HCT116 (cell line): ENCODE data around the gene CDKN1A. TPM values are rescaled to one million over a fixed set of nuclear protein-coding genes. Genes with fewer than 3 reads are reported as not detected.

ENCODE experiments used
- ATAC-seq: fragments of 200-7000 bp; cut with Tn5 transposase; 2 replicates; pipeline ENCODE4 v1.9.1; 2020; ENCODE audit warnings: mild to moderate bottlenecking, moderate library complexity
- BruUV-seq: library from RNA; stranded (reverse); fragments of 400-500 nt; replicated peaks from 2 replicates; lab custom pipeline; 2021; lab: Mats Ljungman, UMichigan
- CTCF ChIA-PET: fragments of 300-600 bp; sonication (Branson Sonifier 250); formaldehyde crosslinking; loops from one replicate; lab custom pipeline; 2021; ENCODE audit warnings: antibody characterized with exemption; lab: Charles Lee
- POLR2A ChIA-PET: fragments of 300-600, 350-600 bp; sonication (Branson Sonifier 250); formaldehyde crosslinking; loops from one replicate; lab custom pipeline; 2021; ENCODE audit warnings: antibody characterized with exemption; lab: Charles Lee
- RAD21 ChIA-PET, 2 experiments: fragments of 300-600 bp; sonication (Branson Sonifier 250); formaldehyde crosslinking; loops; one replicate each; lab custom pipeline; 2023; ENCODE audit warnings: low total read pairs in 2 of 2; ENCODE audit not compliant: uncharacterized antibody in 2 of 2, unreplicated experiment in 2 of 2, low non-redundant PET in 1 of 2; lab: Charles Lee
- DNase-seq: peaks from one replicate; pipeline ENCODE4 v3.0.0-alpha.2; 2010; ENCODE audit warnings: low read depth, low spot score
- H2AFZ ChIP-seq: fragments of 200-600 bp; shearing (Covaris generic), sonication (generic); 2 replicates; pipeline ENCODE4 v1.6.1; 2017; ENCODE audit warnings: low read depth, mixed run types, mixed read lengths, antibody characterized with exemption, low read length; ENCODE audit not compliant: poor library complexity, severe bottlenecking
- H3K27ac ChIP-seq: 2 replicates; pipeline ENCODE4 v1.5.1; 2012; ENCODE audit warnings: low read depth, low read length
- H3K27me3 ChIP-seq: fragments of 200-600 bp; sonication (generic); 2 replicates; pipeline ENCODE4 v1.6.1; 2016; ENCODE audit warnings: mixed run types, low read length, mixed read lengths; ENCODE audit not compliant: insufficient read depth
- H3K36me3 ChIP-seq, 2 experiments: fragments of 200-500 bp in 1 of 2; fragments of 200-600 bp in 1 of 2; sonication (Bioruptor generic) in 1 of 2; sonication (generic) in 1 of 2; 2 replicates each; pipeline versions ENCODE4 v1.5.1 to v1.6.1; 2014 to 2016; ENCODE audit warnings: low read length in 2 of 2, inconsistent platforms in 1 of 2, mixed read lengths in 1 of 2, mixed run types in 1 of 2; ENCODE audit not compliant: insufficient read depth in 2 of 2, control insufficient read depth in 1 of 2
- H3K4me1 ChIP-seq, 2 experiments: fragments of 200-600 bp in 1 of 2; sonication (generic) in 1 of 2; 2 replicates each; pipeline versions ENCODE4 v1.5.1 to v1.6.1; 2012 to 2017; ENCODE audit warnings: low read length in 2 of 2, inconsistent platforms in 1 of 2, mild to moderate bottlenecking in 1 of 2, mixed read lengths in 1 of 2, mixed run types in 1 of 2, moderate library complexity in 1 of 2; ENCODE audit not compliant: insufficient read depth in 2 of 2, control insufficient read depth in 1 of 2
- H3K4me2 ChIP-seq: fragments of 200-600 bp; sonication (generic); 2 replicates; pipeline ENCODE4 v1.6.1; 2017; ENCODE audit warnings: mixed run types, low read length, mixed read lengths
- H3K4me3 ChIP-seq, 2 experiments: fragments of 200-600 bp in 1 of 2; sonication (generic) in 1 of 2; replicated peaks in 1 of 2; 2 replicates each; pipeline ENCODE4 v1.5.1; 2011 to 2016; ENCODE audit warnings: low read length in 2 of 2, control low read depth in 1 of 2, low read depth in 1 of 2, mild to moderate bottlenecking in 1 of 2, mixed read lengths in 1 of 2, mixed run types in 1 of 2
- H3K79me2 ChIP-seq: fragments of 200-600 bp; sonication (generic); 2 replicates; pipeline ENCODE4 v1.6.1; 2017; ENCODE audit warnings: mild to moderate bottlenecking, mixed run types, low read length, moderate library complexity, mixed read lengths; ENCODE audit not compliant: insufficient read depth
- H3K9ac ChIP-seq: fragments of 200-600 bp; sonication (generic); 2 replicates; pipeline ENCODE4 v1.6.1; 2016; ENCODE audit warnings: low read length, mixed read lengths
- H3K9me2 ChIP-seq: fragments of 200-600 bp; sonication (generic), shearing (Covaris generic); 2 replicates; pipeline ENCODE4 v1.6.1; 2017; ENCODE audit warnings: mixed run types, mild to moderate bottlenecking, moderate library complexity; ENCODE audit not compliant: insufficient read depth
- H3K9me3 ChIP-seq, 2 experiments: fragments of 200-500 bp in 1 of 2; fragments of 200-600 bp in 1 of 2; sonication (Bioruptor generic) in 1 of 2; sonication (generic) in 1 of 2; 2 replicates each; pipeline ENCODE4 v1.6.1; 2014 to 2017; ENCODE audit warnings: low read length in 2 of 2, mixed read lengths in 2 of 2, inconsistent platforms in 1 of 2, low read depth in 1 of 2, mild to moderate bottlenecking in 1 of 2, mixed run types in 1 of 2, moderate library complexity in 1 of 2; ENCODE audit not compliant: control insufficient read depth in 1 of 2, insufficient read depth in 1 of 2
- H4K20me1 ChIP-seq: fragments of 200-600 bp; sonication (generic), shearing (Covaris generic); 2 replicates; pipeline ENCODE4 v1.6.1; 2017; ENCODE audit warnings: mixed run types, mild to moderate bottlenecking, moderate library complexity; ENCODE audit not compliant: insufficient read depth
- CBX3 ChIP-seq: IDR thresholded peaks from 2 replicates; pipeline ENCODE4 v1.6.1; 2012; ENCODE audit warnings: low read depth
- CEBPB ChIP-seq: IDR thresholded peaks from 2 replicates; pipeline ENCODE4 v1.6.1; 2012; ENCODE audit warnings: low read depth
- CTCF ChIP-seq, 3 experiments: fragments of 200-600 bp in 1 of 3; sonication (generic) in 1 of 3; IDR thresholded peaks in 2 of 3; conservative IDR thresholded peaks in 1 of 3; 2 replicates each; pipeline ENCODE4 v1.5.1; 2012 to 2017; ENCODE audit warnings: low read depth in 2 of 3, low read length in 2 of 3, antibody characterized with exemption in 1 of 3, borderline replicate concordance in 1 of 3, control low read depth in 1 of 3, mild to moderate bottlenecking in 1 of 3, mixed read lengths in 1 of 3, mixed run types in 1 of 3, moderate library complexity in 1 of 3; ENCODE audit not compliant: insufficient read depth in 1 of 3
- EGR1 ChIP-seq: IDR thresholded peaks from 2 replicates; pipeline ENCODE4 v1.6.1; 2012; ENCODE audit warnings: low read depth
- ELF1 ChIP-seq: IDR thresholded peaks from 2 replicates; pipeline ENCODE4 v1.6.1; 2012; ENCODE audit warnings: low read depth, borderline replicate concordance
- EZH2 ChIP-seq: fragments of 200-600 bp; sonication (generic); IDR thresholded peaks from 2 replicates; pipeline ENCODE4 v1.6.1; 2017; ENCODE audit warnings: antibody characterized with exemption, mixed run types
- FOSL1 ChIP-seq: IDR thresholded peaks from 2 replicates; pipeline ENCODE4 v1.6.1; 2012; ENCODE audit warnings: low read depth
- JUND ChIP-seq: IDR thresholded peaks from 2 replicates; pipeline ENCODE4 v1.6.1; 2012
- RAD21 ChIP-seq: IDR thresholded peaks from 2 replicates; pipeline ENCODE4 v1.6.1; 2012; ENCODE audit warnings: low read depth, mild to moderate bottlenecking
- SP1 ChIP-seq: IDR thresholded peaks from 2 replicates; pipeline ENCODE4 v1.6.1; 2012; ENCODE audit warnings: low read depth
- TCF7L2 ChIP-seq: IDR thresholded peaks from 2 replicates; pipeline ENCODE4 v1.7.0; 2011; ENCODE audit warnings: borderline replicate concordance, inconsistent platforms; ENCODE audit not compliant: insufficient read depth, insufficient read length; ENCODE audit errors: extremely low read depth
- ZNF274 ChIP-seq: fragments of 200-500 bp; sonication (Bioruptor generic); IDR thresholded peaks from 2 replicates; pipeline ENCODE4 v1.6.1; 2014; ENCODE audit warnings: mild to moderate bottlenecking, low read depth, low read length, inconsistent platforms
- intact Hi-C: fragments of 100-400 bp; cut with micrococcal nuclease; formaldehyde crosslinking; loops from 2 replicates; pipeline ENCODE4 v1.10.0; 2022
- total RNA-seq: library from RNA; stranded (reverse); gene quantifications from one replicate; pipeline ENCODE4 v1.2.1, GENCODE V29; 2021; ENCODE audit not compliant: unreplicated experiment

The CDKN1A gene
- total RNA-seq, 1 experiment from 2014 or later, result 179 TPM

GRCh38 chr6:36731622-36732310 is 53.3 kb downstream of the CDKN1A start:
- POLR2A ChIA-PET, result no interaction called here
- Histone ChIP-seq H3K4me2 (no peak overlapping the region), H4K20me1 (no peaks in the 10 kb centered on the region), H3K9ac (no peak overlapping the region), H3K4me3 (no peak overlapping the region), H3K9me3 (no peaks in the 10 kb centered on the region), H2AFZ (no peak overlapping the region), H3K79me2 (no peaks in the 10 kb centered on the region), H3K36me3 (no peaks in the 10 kb centered on the region), H3K27me3 (no peaks in the 10 kb centered on the region), H3K27ac (no peak overlapping the region), H3K4me1 (no peaks in the 10 kb centered on the region; a peak in 1 of 4 replicates), H3K9me2 (no peaks in the 10 kb centered on the region)
- intact Hi-C loops, result no loop called here
- ATAC-seq (peak; percentile 71), DNase-seq (no peak)
- CTCF ChIA-PET, result interaction anchor here (1.5 kb wide), 1 partner anchor 28 kb away, joined by 4 read pairs; no protein-coding TSS in a partner anchor
- TF ChIP-seq JUND (no peak), CBX3 (no peak), ZNF274 (no peak), CEBPB (no peak), TCF7L2 (no peak), EGR1 (no peak), ELF1 (no peak), EZH2 (no peak), SP1 (no peak), RAD21 (peak; percentile 43), CTCF (IDR thresholded peaks at IDR 0.05 in 2 of 3, conservative IDR thresholded peaks at IDR 0.05 in 1 of 3; ENCODE audit: borderline replicate concordance in 1 of 3, insufficient read depth in 1 of 3, low read depth in 2 of 3, low read length in 2 of 3) (peak in 2 of 3 experiments; percentile 22 to 24; a peak in 3 of 6 replicates), FOSL1 (no peak)
- no TSS peak for BruUV-seq
- RAD21 ChIA-PET, result no interaction called here
